NCI-H1417 (cell line): ENCODE data around the gene SOX8.

Source experiments
- DNase-seq, 3 experiments: peaks; one replicate each; lab custom pipeline; 2025; lab: John Stamatoyannopoulos, UW

Gene SOX8

DNA sequence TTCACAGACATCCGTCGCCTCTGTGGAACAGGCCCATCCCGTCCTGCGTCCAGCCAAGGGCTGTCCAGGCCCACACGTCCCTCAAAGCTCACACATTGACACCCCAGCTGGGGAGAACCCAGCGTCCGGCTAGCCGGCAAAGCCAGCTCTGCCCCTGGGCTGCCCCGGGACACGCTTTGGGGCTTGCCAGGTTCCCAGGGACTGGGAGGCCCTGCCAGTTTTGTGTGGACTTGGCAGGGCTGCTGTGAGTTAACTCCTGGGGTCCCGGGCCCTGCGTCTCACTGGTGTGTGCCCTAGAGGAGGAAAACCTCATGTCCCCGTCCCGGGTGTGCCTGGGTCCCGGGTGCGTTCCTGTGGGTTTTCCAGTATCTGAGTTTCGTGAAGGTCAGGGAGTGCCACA lies 6.3 kb downstream of the SOX8 start:
- no peak for DNase-seq

DNA sequence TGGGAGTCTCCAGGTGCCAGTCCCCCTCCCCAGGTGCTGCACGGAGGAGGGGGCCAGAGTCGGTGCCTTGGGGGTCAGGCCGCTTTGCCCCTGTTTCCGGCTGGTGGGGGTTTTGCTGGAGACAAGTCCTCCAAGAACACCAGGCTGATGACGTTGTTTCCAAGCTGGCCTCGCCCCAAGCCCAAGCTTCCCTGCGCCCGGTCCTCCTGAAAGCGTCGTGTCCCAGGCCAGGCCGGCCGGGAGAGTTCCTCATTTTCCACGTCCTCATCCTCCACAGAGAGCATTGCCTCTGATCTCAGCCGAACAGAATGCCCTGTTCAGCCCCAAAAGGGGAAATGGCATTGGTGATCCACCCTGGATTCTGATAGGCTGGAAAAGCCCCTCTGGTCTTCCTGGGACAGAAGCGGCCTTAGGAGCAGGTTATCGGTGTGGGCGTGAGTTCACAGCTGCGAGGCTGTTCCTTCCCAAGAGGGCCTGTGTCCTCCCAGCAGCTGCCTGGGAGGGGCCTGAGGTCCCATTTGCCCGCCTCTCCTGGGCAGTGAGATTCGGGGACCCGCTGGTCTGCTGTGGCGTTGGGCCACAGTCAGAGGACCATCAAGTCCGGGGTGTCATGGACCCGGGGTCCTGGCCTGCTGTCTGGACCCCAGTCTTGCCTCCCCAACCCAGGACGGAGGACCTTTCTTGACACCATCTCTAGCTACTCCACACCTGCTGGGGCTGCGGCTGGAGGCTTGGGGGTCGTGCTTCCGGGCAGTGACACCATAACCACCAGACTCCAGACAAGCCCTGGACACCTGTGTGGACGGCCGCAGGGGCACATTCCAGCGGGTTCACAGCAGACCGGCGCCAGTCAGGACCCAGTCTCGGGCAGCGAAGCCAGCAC lies 7.1 kb downstream of the SOX8 start:
- no peak for DNase-seq

- DNase-seq = no peak
Observed at GRCh38 chr16:989354-989814, 7.8 kb downstream of the SOX8 start.

- DNase-seq = no peak
Observed at GRCh38 chr16:990516-991291, 9.1 kb downstream of the SOX8 start.

- DNase-seq = no peak
Observed at GRCh38 chr16:991345-991744, 9.8 kb downstream of the SOX8 start.

DNA sequence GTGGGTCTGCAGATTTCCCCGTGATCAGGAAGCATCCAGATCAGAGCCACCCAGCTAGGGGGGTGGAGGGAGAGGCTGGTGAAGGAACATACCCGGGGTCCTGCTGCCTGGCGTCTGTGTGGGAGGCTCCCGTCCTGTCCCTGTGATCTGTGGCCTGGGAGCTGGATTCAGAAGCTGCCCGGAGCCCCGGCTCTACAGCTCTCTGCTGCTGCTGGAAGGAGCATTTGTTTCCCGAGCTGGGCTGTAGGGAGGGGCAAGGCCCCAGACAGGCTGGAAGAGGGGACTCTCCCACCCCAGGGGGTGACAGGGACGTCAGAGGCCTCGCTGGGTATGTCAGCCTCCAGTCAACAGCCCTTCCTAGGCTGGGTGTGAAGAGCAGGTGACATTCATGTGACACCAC lies 10.2 kb downstream of the SOX8 start:
- DNase-seq = no peak

- DNase-seq = no peak
Observed at GRCh38 chr16:993731-994130, 12.2 kb downstream of the SOX8 start.

GRCh38 chr16:995087-995486 lies 13.5 kb downstream of the SOX8 start:
- peak in 2 of 3 experiments; percentile 37 to 45 for DNase-seq

DNA sequence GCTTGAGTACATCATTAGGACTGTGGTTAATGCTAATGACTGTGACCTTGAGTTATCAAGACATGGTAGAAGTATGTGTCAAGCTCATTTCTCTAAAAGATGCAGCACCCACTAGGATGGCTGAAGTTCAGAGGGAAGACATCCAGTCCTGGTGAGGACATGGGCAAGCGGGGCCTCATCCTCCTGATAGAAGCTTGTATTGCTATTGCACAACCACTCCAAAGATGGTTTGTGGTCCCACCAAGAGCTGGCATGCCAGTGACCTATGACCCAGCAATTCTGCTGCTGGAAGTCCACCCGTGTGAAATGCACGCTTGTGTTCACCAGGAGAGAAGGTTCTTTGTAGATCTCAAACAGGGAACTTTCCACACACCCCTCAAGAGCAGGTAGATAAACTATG lies 14.2 kb downstream of the SOX8 start:
- DNase-seq = no peak

DNA sequence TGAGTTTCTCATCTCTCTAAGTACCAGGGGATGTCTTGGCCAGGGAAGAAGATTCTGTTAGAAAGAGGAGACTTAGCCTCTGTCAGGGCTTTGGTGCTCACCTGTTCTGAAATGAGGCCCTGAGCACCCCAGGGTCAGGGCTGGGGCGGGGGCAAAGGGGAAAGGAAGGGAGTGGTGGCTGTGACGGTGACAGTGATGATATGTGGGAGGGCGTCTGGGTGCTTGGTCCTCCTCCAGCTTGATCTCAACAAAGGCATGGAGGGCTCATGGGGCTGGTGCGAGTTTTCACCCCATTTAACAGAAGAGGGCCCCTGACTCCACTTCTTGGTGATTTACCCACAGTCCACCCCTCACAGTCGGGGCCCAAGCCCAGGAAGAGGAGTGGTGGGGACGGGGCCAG lies 15.1 kb downstream of the SOX8 start:
- DNase-seq = no peak

- peak in 2 of 3 experiments; percentile 11 to 20 for DNase-seq
Observed at GRCh38 chr16:997440-998051, 16.0 kb downstream of the SOX8 start.

- no peak for DNase-seq
Observed at GRCh38 chr16:998211-998610, 16.6 kb downstream of the SOX8 start.

GRCh38 chr16:998615-999014 lies 17.0 kb downstream of the SOX8 start:
- DNase-seq = no peak

- DNase-seq = no peak
Observed at GRCh38 chr16:999677-1000076, 18.1 kb downstream of the SOX8 start.

DNA sequence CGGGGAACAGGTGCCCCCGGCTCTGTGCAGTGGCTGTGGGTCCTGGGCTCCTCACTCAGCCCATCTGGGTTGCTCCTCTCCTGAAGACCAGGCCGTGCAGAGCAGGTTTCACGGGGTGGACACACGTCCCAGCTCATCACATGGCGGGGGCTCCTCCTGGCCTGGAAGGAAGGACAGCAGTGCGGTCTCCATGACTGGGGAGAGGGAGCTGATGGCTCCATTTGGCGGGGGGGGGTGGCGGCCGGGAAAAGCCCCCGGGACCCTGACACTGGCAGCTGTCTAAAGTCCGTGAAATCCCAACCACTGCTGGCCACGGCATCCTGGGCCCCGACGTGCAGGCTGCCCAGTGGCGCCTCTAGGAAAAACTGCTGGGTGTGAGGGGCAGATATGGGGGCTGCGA lies 19.0 kb downstream of the SOX8 start:
- no peak for DNase-seq

GRCh38 chr16:1001096-1001495 lies 19.5 kb downstream of the SOX8 start:
- DNase-seq = no peak

- DNase-seq = no peak
Observed at GRCh38 chr16:1002399-1003166, 21.0 kb downstream of the SOX8 start.

GRCh38 chr16:1003391-1004347 lies 22.1 kb downstream of the SOX8 start:
- no peak for DNase-seq

DNA sequence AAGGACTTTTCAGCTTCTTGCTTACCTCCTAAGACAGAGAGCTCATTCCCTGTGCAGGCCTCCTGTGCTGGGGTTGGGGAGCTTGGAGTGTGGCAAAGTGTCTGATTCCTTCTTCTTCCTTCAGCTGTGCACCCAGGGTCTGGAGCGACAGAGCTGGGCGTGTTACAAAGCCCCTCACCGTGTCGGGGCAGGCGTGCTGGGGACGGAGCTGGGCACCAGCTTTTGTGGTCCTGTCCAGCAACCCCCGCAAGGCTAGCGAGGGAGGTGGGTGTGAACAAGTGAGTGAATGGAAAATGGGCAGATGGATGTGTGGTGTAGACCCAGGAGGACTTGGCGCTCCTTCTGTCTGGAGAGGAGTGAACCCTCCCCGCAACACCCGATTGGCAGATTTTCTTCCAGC lies 23.7 kb downstream of the SOX8 start:
- DNase-seq = no peak

GRCh38 chr16:1006781-1007180 lies 25.2 kb downstream of the SOX8 start:
- DNase-seq = no peak
